DND-41 (cell line): Measurements from ENCODE around the gene SMIM32.

Experiments used
- ATAC-seq: fragments of 200-7000 bp; cut with Tn5 transposase; 3 replicates; pipeline ENCODE4 v1.9.1; 2021; ENCODE audit warnings: low read depth; ENCODE audit not compliant: insufficient read depth
- DNase-seq: peaks from one replicate; pipeline ENCODE4 v3.0.0-alpha.2; 2020
- H2AFZ ChIP-seq: 2 replicates; pipeline ENCODE4 v1.6.0; 2012; ENCODE audit warnings: low read depth, low read length
- H3K27ac ChIP-seq: 2 replicates; pipeline ENCODE4 v1.5.1; 2012; ENCODE audit warnings: low read length, inconsistent platforms
- H3K27me3 ChIP-seq: fragments of 200-600 bp; sonication (generic); 2 replicates; pipeline ENCODE4 v1.6.0; 2012; ENCODE audit warnings: low read length, mild to moderate bottlenecking, inconsistent platforms; ENCODE audit not compliant: insufficient read depth, poor library complexity
- H3K36me3 ChIP-seq: 2 replicates; pipeline ENCODE4 v1.5.1; 2012; ENCODE audit warnings: low read length, inconsistent platforms; ENCODE audit not compliant: insufficient read depth
- H3K4me1 ChIP-seq: 2 replicates; pipeline ENCODE4 v1.5.1; 2012; ENCODE audit warnings: mild to moderate bottlenecking, low read length; ENCODE audit not compliant: insufficient read depth
- H3K4me2 ChIP-seq: 2 replicates; pipeline ENCODE4 v1.6.0; 2012; ENCODE audit warnings: mild to moderate bottlenecking, moderate library complexity, low read length, inconsistent platforms; ENCODE audit not compliant: insufficient read depth
- H3K4me3 ChIP-seq, 2 experiments: fragments of 200-600 bp in 1 of 2; shearing (Covaris generic) in 1 of 2; 2 replicates each; pipeline ENCODE4 v1.5.1; 2012 to 2016; ENCODE audit warnings: inconsistent platforms in 2 of 2, low read length in 2 of 2, mild to moderate bottlenecking in 2 of 2, low read depth in 1 of 2, moderate library complexity in 1 of 2
- H3K79me2 ChIP-seq: 2 replicates; pipeline ENCODE4 v1.6.0; 2012; ENCODE audit warnings: low read length, inconsistent platforms; ENCODE audit not compliant: insufficient read depth
- H3K9ac ChIP-seq: 2 replicates; pipeline ENCODE4 v1.6.0; 2012; ENCODE audit warnings: low read depth, mild to moderate bottlenecking, inconsistent platforms, low read length, moderate library complexity
- H3K9me3 ChIP-seq: 2 replicates; pipeline ENCODE4 v1.5.1; 2012; ENCODE audit warnings: low read length, moderate library complexity, mild to moderate bottlenecking, inconsistent platforms; ENCODE audit not compliant: insufficient read depth, severe bottlenecking
- H4K20me1 ChIP-seq: 2 replicates; pipeline ENCODE4 v1.6.0; 2012; ENCODE audit warnings: low read length; ENCODE audit not compliant: insufficient read depth
- CTCF ChIP-seq: IDR thresholded peaks from 2 replicates; pipeline ENCODE4 v1.5.1; 2012; ENCODE audit warnings: borderline replicate concordance, low read length, moderate library complexity, mild to moderate bottlenecking; ENCODE audit not compliant: poor library complexity, severe bottlenecking; ENCODE audit errors: extremely low read depth
- EZH2 ChIP-seq: IDR thresholded peaks from 3 replicates; pipeline ENCODE4 v1.6.1; 2012; ENCODE audit warnings: borderline replicate concordance, low read depth, mild to moderate bottlenecking, moderate library complexity, low read length, inconsistent platforms; ENCODE audit not compliant: severe bottlenecking

The SMIM32 gene

GRCh38 chr5:136192015-136192525 lies 892 bp downstream of the SMIM32 start:
- H3K79me2 ChIP-seq: no peaks in the 10 kb centered on the region
- DNase-seq (no peak), ATAC-seq (no peak)
- H3K4me3 ChIP-seq: no peak overlapping the region
- H3K36me3 ChIP-seq: no peaks in the 10 kb centered on the region
- TF ChIP-seq EZH2 (no peak), CTCF (no peak)
- no peak overlapping the region for H3K9ac ChIP-seq
- no peaks in the 10 kb centered on the region for H4K20me1 ChIP-seq
- H3K27ac ChIP-seq: no peak overlapping the region
- H2AFZ ChIP-seq: no peak overlapping the region
- H3K27me3 ChIP-seq: no peaks in the 10 kb centered on the region
- H3K4me1 ChIP-seq: no peaks in the 10 kb centered on the region
- H3K9me3 ChIP-seq: no peaks in the 10 kb centered on the region
- H3K4me2 ChIP-seq: no peak overlapping the region

DNA sequence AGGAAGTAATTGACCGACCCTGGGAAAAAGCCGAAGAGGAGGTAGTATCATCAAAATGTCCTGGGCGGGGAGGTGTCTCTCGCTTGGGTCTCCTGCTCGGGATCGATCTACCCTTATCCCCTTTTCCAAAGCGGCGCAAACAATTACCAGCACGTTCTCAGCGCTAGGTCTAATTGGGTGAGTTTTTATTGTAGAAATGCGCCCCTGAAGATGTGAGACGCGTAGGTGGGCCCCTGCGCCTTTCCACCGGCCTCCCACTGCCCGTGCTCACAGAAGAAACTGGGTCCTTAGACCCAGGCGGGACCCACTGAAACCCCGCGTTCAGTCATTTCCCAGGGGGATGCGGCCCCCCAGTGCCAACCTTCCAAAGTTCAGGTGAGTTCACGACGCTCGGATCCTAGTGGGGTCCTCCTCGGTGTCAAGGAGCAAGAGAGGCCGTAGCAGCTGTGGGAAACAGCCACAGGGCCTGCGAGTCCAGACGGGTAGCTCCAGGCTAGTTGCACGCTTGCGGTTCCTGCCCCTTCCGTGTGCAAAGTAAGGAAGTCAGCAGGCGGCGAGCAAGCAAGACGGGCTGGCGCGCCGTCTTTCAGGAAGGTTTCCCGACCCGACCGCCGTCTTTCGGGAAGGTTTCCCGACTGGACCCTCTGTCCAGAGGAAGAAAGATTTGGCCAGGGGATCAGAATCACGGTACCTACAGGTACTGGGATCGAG lies 1.5 kb downstream of the SMIM32 start:
- ATAC-seq: no peak
- no peak overlapping the region for H2AFZ ChIP-seq
- no peaks in the 10 kb centered on the region for H3K4me1 ChIP-seq
- H3K79me2 ChIP-seq: no peaks in the 10 kb centered on the region
- no peaks in the 10 kb centered on the region for H4K20me1 ChIP-seq
- H3K4me3 ChIP-seq: no peak overlapping the region
- no peaks in the 10 kb centered on the region for H3K9me3 ChIP-seq
- TF ChIP-seq CTCF (no peak), EZH2 (no peak)
- no peak overlapping the region for H3K9ac ChIP-seq
- no peaks in the 10 kb centered on the region for H3K27me3 ChIP-seq
- DNase-seq: no peak
- no peak overlapping the region for H3K27ac ChIP-seq
- H3K36me3 ChIP-seq: no peaks in the 10 kb centered on the region
- no peak overlapping the region for H3K4me2 ChIP-seq

DNA sequence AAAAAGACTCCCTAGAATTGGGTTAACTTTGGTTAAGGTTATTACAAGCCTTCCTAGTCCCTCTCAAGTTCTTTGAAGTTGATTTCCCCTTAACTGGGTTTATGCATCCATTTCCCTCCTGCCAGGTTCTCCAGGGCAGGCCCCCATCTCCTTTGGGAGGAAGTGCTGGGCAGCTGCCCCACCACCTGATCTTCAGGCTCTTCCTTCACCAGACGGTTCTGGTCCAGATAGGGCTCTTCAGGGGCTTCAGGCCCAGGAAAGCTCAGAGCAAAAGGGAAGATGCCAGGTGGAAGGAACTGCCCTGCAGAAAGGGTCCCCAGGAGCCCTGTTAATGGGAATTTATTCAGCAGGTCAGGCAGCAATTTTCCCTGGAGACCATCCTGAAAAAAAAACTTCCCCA lies 2.1 kb downstream of the SMIM32 start:
- Histone ChIP-seq H3K4me3 (no peak overlapping the region), H3K79me2 (no peaks in the 10 kb centered on the region), H3K4me2 (no peak overlapping the region), H3K36me3 (no peaks in the 10 kb centered on the region), H3K27me3 (peaks cover 2% of the 10 kb centered on the region), H2AFZ (no peak overlapping the region), H3K9ac (no peak overlapping the region), H3K4me1 (no peaks in the 10 kb centered on the region), H3K9me3 (no peaks in the 10 kb centered on the region), H4K20me1 (no peaks in the 10 kb centered on the region), H3K27ac (no peak overlapping the region)
- no peak for TF ChIP-seq CTCF
- ATAC-seq (no peak), DNase-seq (no peak)
